Measurements from ENCODE around the gene IMMP2L.

The IMMP2L gene

GRCh38 chr7:111393011-111393754 lies 169.1 kb downstream of the IMMP2L start:
- no peak for DNase-seq (ENCODE audit: low read depth, low spot score)

GRCh38 chr7:111392294-111392693 lies 170.0 kb downstream of the IMMP2L start:
- no peak for DNase-seq (ENCODE audit: low read depth, low spot score)

- no peak for DNase-seq (ENCODE audit: low read depth, low spot score)
Observed at GRCh38 chr7:111390000-111390399, 172.3 kb downstream of the IMMP2L start.

- no peak for DNase-seq (ENCODE audit: low read depth, low spot score)
Observed at GRCh38 chr7:111388912-111389311, 173.4 kb downstream of the IMMP2L start.

GRCh38 chr7:111388016-111388415 lies 174.3 kb downstream of the IMMP2L start:
- no peak for DNase-seq (ENCODE audit: low read depth, low spot score)

- no peak for DNase-seq (ENCODE audit: low read depth, low spot score)
Observed at GRCh38 chr7:111384065-111384891, 178.0 kb downstream of the IMMP2L start.

- DNase-seq (ENCODE audit: low read depth, low spot score), result no peak
Observed at GRCh38 chr7:111383133-111383532, 179.2 kb downstream of the IMMP2L start.

- DNase-seq (ENCODE audit: low read depth, low spot score), result no peak
Observed at GRCh38 chr7:111381590-111381989, 180.7 kb downstream of the IMMP2L start.

GRCh38 chr7:111380945-111381344 lies 181.3 kb downstream of the IMMP2L start:
- no peak for DNase-seq (ENCODE audit: low read depth, low spot score)

GRCh38 chr7:111374027-111374426 lies 188.3 kb downstream of the IMMP2L start:
- no peak for DNase-seq (ENCODE audit: low read depth, low spot score)

GRCh38 chr7:111371437-111371836 lies 190.9 kb downstream of the IMMP2L start:
- DNase-seq (ENCODE audit: low read depth, low spot score), result no peak

- DNase-seq (ENCODE audit: low read depth, low spot score), result no peak
Observed at GRCh38 chr7:111370002-111370401, 192.3 kb downstream of the IMMP2L start.

GRCh38 chr7:111368381-111369065 lies 193.8 kb downstream of the IMMP2L start:
- no peak for DNase-seq (ENCODE audit: low read depth, low spot score)

- DNase-seq (ENCODE audit: low read depth, low spot score), result no peak
Observed at GRCh38 chr7:111364413-111364812, 197.9 kb downstream of the IMMP2L start.

GRCh38 chr7:111363099-111363498 lies 199.2 kb downstream of the IMMP2L start:
- no peak for DNase-seq (ENCODE audit: low read depth, low spot score)

- no peak for DNase-seq (ENCODE audit: low read depth, low spot score)
Observed at GRCh38 chr7:111362506-111363054, 199.7 kb downstream of the IMMP2L start.

- no peak for DNase-seq (ENCODE audit: low read depth, low spot score)
Observed at GRCh38 chr7:111358915-111359314, 203.4 kb downstream of the IMMP2L start.

- DNase-seq (ENCODE audit: low read depth, low spot score), result no peak
Observed at GRCh38 chr7:111357691-111358090, 204.6 kb downstream of the IMMP2L start.

- DNase-seq (ENCODE audit: low read depth, low spot score), result no peak
Observed at GRCh38 chr7:111356941-111357340, 205.4 kb downstream of the IMMP2L start.

GRCh38 chr7:111352319-111352718 lies 210.0 kb downstream of the IMMP2L start:
- DNase-seq (ENCODE audit: low read depth, low spot score), result no peak

GRCh38 chr7:111346219-111346618 lies 216.1 kb downstream of the IMMP2L start:
- no peak for DNase-seq (ENCODE audit: low read depth, low spot score)

GRCh38 chr7:111343017-111343416 lies 219.3 kb downstream of the IMMP2L start:
- DNase-seq (ENCODE audit: low read depth, low spot score), result no peak

Measured in smooth muscle cell of the brain vasculature (primary cell).